ENCODE results near the gene GIT1.

DNA sequence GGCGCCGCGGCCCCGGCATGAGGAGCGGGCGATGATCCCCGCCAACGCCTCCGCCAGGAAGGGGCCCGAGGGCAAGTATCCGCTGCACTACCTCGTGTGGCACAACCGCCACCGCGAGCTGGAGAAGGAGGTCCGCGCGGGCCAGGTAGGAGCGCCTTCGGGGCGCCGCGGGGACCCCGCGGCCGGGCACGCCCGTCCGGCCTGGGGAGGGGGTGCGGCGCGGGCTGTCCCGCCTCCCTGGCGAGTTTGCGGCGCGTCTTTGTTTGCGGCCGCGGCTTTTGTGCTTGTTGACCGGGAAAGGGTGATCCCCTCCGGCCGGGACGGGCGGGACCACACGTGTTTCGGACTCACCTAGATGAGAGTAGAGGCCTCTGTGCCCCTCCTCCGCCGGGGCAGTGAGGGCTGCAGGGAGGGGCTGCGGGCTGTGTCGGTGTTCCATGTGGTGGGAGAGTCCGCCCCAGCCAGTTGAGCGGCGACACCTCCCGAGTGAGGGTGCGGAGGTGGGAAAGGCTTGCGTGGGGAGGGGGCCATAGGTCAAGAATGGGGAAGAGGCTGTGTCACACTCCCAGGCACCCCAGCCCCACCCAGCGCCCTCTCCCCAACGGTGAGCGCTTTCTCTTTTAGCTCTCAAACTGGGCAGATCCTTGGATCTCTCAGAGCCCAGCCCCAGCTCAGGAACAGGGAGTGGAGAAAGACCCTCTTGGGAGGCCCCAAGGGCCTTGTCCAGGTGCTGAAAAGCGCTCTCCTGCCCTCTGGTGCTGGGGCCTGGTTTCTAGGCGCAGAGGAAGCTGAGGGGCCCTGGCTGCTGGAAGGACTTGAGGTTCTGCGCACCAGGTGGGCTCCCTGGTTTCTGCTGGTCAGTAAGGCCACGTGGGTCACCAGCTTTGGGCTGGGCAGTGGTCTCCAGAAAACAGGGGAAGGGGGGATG lies 4.4 kb upstream of the GIT1 start:
- TF ChIP-seq RARB (CRISPR knock-in tag; IDR thresholded peaks at IDR 0.05) (no peak), ZFP30 (CRISPR knock-in tag; IDR thresholded peaks at IDR 0.05) (no peak), ZNF70 (CRISPR knock-in tag; IDR thresholded peaks at IDR 0.05) (no peak)
- TF ChIP-seq, protein P1, sequence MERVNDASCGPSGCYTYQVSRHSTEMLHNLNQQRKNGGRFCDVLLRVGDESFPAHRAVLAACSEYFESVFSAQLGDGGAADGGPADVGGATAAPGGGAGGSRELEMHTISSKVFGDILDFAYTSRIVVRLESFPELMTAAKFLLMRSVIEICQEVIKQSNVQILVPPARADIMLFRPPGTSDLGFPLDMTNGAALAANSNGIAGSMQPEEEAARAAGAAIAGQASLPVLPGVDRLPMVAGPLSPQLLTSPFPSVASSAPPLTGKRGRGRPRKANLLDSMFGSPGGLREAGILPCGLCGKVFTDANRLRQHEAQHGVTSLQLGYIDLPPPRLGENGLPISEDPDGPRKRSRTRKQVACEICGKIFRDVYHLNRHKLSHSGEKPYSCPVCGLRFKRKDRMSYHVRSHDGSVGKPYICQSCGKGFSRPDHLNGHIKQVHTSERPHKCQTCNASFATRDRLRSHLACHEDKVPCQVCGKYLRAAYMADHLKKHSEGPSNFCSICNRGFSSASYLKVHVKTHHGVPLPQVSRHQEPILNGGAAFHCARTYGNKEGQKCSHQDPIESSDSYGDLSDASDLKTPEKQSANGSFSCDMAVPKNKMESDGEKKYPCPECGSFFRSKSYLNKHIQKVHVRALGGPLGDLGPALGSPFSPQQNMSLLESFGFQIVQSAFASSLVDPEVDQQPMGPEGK (CRISPR knock-in tag; IDR thresholded peaks at IDR 0.05; ENCODE audit: borderline replicate concordance): no peak
- TF ChIP-seq, protein P2, sequence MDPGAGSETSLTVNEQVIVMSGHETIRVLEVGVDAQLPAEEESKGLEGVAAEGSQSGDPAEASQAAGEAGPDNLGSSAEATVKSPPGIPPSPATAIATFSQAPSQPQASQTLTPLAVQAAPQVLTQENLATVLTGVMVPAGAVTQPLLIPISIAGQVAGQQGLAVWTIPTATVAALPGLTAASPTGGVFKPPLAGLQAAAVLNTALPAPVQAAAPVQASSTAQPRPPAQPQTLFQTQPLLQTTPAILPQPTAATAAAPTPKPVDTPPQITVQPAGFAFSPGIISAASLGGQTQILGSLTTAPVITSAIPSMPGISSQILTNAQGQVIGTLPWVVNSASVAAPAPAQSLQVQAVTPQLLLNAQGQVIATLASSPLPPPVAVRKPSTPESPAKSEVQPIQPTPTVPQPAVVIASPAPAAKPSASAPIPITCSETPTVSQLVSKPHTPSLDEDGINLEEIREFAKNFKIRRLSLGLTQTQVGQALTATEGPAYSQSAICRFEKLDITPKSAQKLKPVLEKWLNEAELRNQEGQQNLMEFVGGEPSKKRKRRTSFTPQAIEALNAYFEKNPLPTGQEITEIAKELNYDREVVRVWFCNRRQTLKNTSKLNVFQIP (CRISPR knock-in tag; IDR thresholded peaks at IDR 0.05; ENCODE audit: borderline replicate concordance, low read depth): no peak
- TF ChIP-seq, protein P3, sequence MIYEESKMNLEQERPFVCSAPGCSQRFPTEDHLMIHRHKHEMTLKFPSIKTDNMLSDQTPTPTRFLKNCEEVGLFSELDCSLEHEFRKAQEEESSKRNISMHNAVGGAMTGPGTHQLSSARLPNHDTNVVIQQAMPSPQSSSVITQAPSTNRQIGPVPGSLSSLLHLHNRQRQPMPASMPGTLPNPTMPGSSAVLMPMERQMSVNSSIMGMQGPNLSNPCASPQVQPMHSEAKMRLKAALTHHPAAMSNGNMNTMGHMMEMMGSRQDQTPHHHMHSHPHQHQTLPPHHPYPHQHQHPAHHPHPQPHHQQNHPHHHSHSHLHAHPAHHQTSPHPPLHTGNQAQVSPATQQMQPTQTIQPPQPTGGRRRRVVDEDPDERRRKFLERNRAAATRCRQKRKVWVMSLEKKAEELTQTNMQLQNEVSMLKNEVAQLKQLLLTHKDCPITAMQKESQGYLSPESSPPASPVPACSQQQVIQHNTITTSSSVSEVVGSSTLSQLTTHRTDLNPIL (CRISPR knock-in tag; IDR thresholded peaks at IDR 0.05; ENCODE audit: low read depth): no peak
